OCI-LY3 (cell line): Measurements from ENCODE around the gene EGFL7.

ENCODE experiments used
- H2AFZ ChIP-seq: fragments of 200-600, 300-600 bp; shearing (Covaris generic); 2 replicates; pipeline ENCODE4 v1.6.0; 2014; ENCODE audit warnings: antibody characterized with exemption, low read depth, low read length
- H3K27ac ChIP-seq: fragments of 200-600, 300-600 bp; sonication (generic); 2 replicates; pipeline ENCODE4 v1.5.1; 2014; ENCODE audit warnings: mild to moderate bottlenecking, low read length, moderate library complexity, mixed read lengths
- H3K27me3 ChIP-seq: fragments of 200-600, 300-600 bp; sonication (generic); 2 replicates; pipeline ENCODE4 v1.6.1; 2014; ENCODE audit warnings: low read depth, low read length, mixed read lengths
- H3K36me3 ChIP-seq: fragments of 200-600, 300-600 bp; sonication (generic); replicated peaks from 2 replicates; pipeline ENCODE3; 2014; ENCODE audit warnings: low read depth, low read length, mixed read lengths
- H3K4me1 ChIP-seq: fragments of 300-600, 200-600 bp; sonication (generic); 2 replicates; pipeline ENCODE4 v1.6.1; 2014; ENCODE audit warnings: low read length, mixed read lengths
- H3K4me2 ChIP-seq: fragments of 200-600, 300-600 bp; sonication (generic); 2 replicates; pipeline ENCODE4 v1.6.1; 2014; ENCODE audit warnings: low read length, mixed read lengths
- H3K4me3 ChIP-seq: fragments of 300-600, 200-600 bp; sonication (generic); 2 replicates; pipeline ENCODE4 v1.5.1; 2014; ENCODE audit warnings: antibody characterized with exemption, mild to moderate bottlenecking, low read length, moderate library complexity
- H3K79me2 ChIP-seq: fragments of 300-600, 200-600 bp; shearing (Covaris generic); 2 replicates; pipeline ENCODE4 v1.6.1; 2014; ENCODE audit warnings: mild to moderate bottlenecking, low read length, mixed read lengths
- H3K9ac ChIP-seq: fragments of 300-600, 200-600 bp; shearing (Covaris generic); 2 replicates; pipeline ENCODE4 v1.6.0; 2014; ENCODE audit warnings: mild to moderate bottlenecking, low read length, moderate library complexity
- H3K9me3 ChIP-seq: fragments of 200-600, 300-600 bp; shearing (Covaris generic); 2 replicates; pipeline ENCODE4 v1.6.1; 2014; ENCODE audit warnings: low read length, mixed read lengths; ENCODE audit not compliant: insufficient read depth
- H4K20me1 ChIP-seq: fragments of 200-600, 300-600 bp; sonication (generic); 2 replicates; pipeline ENCODE4 v1.6.1; 2016; ENCODE audit warnings: low read length, mixed read lengths; ENCODE audit not compliant: insufficient read depth
- EZH2phosphoT487 ChIP-seq: fragments of 200-600 bp; shearing (Covaris generic); IDR thresholded peaks from 2 replicates; pipeline ENCODE4 v1.6.1; 2018; ENCODE audit warnings: antibody characterized with exemption, mixed run types, low read depth
- TF ChIP-seq, protein P1 (sequence below): fragments of 200-600, 300-600 bp; sonication (generic); IDR thresholded peaks from 2 replicates; pipeline ENCODE4 v1.5.1; 2014; ENCODE audit warnings: antibody characterized with exemption, low read length, low read depth

Gene EGFL7

DNA sequence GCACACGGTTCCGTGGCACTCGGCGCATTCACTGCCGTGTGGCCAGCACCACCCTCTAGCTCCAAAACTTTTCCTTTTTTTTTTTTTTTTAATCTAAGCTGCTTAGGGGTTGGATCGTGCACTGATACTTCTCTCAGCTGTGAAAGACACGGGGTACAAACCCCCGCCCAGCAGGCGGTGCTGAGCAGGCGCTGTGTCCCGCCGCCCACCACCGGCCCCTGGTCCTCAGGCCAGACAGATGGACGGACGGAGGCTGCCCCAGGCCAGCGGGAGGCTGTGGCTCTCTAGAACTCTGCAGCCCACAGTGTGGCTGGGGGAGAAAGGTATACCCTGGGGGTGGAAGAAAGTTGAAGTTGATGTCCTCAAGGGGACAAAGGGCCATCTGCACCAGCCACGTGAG is 18.3 kb downstream of the EGFL7 start:
- no peaks in the 10 kb centered on the region; the same call in 1 of the 2 replicates for H3K4me1 ChIP-seq
- H4K20me1 ChIP-seq = peaks cover 39% of the 10 kb centered on the region
- H3K27me3 ChIP-seq = no peaks in the 10 kb centered on the region
- no peak overlapping the region for H2AFZ ChIP-seq
- no peak overlapping the region for H3K4me2 ChIP-seq
- H3K9me3 ChIP-seq = no peaks in the 10 kb centered on the region
- H3K27ac ChIP-seq = no peak overlapping the region
- H3K4me3 ChIP-seq = no peak overlapping the region
- no peak overlapping the region for H3K9ac ChIP-seq
- no peaks in the 10 kb centered on the region for H3K36me3 ChIP-seq
- TF ChIP-seq, protein P1, sequence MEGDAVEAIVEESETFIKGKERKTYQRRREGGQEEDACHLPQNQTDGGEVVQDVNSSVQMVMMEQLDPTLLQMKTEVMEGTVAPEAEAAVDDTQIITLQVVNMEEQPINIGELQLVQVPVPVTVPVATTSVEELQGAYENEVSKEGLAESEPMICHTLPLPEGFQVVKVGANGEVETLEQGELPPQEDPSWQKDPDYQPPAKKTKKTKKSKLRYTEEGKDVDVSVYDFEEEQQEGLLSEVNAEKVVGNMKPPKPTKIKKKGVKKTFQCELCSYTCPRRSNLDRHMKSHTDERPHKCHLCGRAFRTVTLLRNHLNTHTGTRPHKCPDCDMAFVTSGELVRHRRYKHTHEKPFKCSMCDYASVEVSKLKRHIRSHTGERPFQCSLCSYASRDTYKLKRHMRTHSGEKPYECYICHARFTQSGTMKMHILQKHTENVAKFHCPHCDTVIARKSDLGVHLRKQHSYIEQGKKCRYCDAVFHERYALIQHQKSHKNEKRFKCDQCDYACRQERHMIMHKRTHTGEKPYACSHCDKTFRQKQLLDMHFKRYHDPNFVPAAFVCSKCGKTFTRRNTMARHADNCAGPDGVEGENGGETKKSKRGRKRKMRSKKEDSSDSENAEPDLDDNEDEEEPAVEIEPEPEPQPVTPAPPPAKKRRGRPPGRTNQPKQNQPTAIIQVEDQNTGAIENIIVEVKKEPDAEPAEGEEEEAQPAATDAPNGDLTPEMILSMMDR = no peak
- no peak for TF ChIP-seq EZH2phosphoT487
- H3K79me2 ChIP-seq = peaks cover 7% of the 10 kb centered on the region; the same call in 1 of the 2 replicates

DNA sequence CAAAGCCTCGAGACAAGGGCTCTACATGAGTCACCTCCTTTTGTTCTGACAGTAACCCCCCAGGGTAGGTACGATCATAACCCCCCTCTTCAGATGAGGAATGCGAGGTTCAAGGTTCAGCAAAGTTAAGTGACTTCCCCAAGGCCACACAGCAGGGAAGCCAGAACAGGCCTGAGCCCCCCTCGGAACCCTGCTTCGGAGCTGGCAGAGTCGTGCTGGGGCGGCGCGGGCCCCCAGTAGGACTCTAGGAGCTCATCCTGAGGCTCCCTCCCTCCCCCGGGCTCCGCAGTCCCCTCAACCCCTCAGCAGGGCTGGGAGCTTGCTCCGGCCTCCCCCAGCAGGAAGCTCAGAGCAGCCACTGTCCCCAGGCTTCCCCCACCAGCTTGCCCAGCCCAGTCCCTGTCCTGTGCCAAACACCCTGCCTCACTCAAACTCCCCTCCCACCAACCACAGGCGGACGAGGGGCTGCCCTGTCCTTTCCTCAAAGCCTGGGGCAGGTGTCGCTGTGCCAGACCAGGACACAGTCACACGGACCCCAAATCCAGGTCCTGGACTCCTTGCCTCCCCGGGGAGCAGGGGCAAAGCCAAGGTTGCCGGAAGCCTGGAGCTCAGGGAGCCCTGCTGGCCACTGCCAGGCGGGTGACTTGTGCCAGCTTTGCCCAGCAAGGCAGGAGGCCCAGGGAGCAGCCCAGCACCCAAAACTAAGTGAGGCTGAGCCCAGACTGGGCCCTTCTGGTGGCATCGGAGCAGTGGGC is 19.4 kb downstream of the EGFL7 start:
- Histone ChIP-seq H3K36me3 (no peaks in the 10 kb centered on the region), H3K27ac (no peak overlapping the region), H3K27me3 (no peaks in the 10 kb centered on the region), H2AFZ (no peak overlapping the region), H3K4me3 (no peak overlapping the region), H3K4me2 (no peak overlapping the region), H3K4me1 (no peaks in the 10 kb centered on the region; the same call in 1 of the 2 replicates), H4K20me1 (peaks cover 40% of the 10 kb centered on the region), H3K9me3 (no peaks in the 10 kb centered on the region), H3K79me2 (peaks cover 12% of the 10 kb centered on the region; the same call in 1 of the 2 replicates), H3K9ac (no peak overlapping the region)
- TF ChIP-seq EZH2phosphoT487 = no peak
- TF ChIP-seq, protein P1 = no peak

DNA sequence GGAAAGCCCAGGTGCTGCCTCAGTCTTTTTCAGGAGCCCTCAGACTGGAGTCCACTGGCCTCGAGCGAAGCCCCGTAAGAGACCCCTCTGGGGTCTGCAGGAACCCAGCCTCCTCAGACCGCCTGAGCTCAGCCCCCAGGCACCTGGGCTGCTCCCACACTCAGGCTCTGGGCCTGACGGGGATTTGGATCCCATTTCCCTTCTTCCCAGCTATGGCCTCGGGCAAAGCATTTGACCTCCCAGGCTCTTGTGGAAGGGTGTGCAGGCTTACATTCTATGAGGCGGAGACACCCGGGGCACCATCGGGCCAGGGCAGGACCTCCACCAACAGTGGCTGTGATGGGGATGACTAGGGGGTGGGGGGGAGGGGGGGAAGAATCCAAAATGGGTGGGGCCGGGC is 20.0 kb downstream of the EGFL7 start:
- Histone ChIP-seq H3K27ac (no peak overlapping the region), H3K36me3 (no peaks in the 10 kb centered on the region), H4K20me1 (peaks cover 40% of the 10 kb centered on the region), H3K4me2 (no peak overlapping the region), H3K79me2 (peaks cover 12% of the 10 kb centered on the region; the same call in 1 of the 2 replicates), H3K27me3 (no peaks in the 10 kb centered on the region), H3K4me3 (no peak overlapping the region), H3K4me1 (peaks cover 1% of the 10 kb centered on the region), H3K9ac (no peak overlapping the region), H2AFZ (no peak overlapping the region), H3K9me3 (no peaks in the 10 kb centered on the region)
- TF ChIP-seq EZH2phosphoT487 = no peak
- TF ChIP-seq, protein P1 = no peak

DNA sequence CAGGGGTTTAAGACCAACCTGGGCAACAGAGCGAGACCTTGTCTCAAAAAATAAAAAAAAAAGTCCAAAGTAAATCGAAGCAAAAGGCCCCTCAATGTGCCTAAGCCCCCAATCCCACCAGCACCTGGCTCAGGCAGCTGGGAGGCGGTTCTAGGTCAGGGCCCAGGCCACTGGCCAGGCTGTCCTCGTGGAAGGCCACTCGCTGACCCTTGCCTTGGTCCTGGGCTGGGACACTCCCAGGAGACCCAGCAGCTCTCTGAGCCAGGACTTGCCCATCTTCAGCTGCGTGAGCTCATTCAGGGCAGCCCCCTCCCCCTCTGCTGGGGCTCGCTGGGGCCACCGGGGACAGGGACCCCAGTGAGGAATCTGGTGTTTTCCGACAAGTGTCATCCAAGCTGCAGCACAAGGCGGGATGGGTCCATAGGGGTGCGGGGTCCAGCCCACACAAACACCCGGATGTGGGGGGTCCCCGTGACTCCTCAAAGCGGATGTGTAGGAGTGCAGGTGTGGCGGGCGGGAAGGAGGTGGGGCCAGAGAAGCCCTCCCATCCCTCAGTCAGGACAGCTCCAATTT is 20.5 kb downstream of the EGFL7 start:
- H4K20me1 ChIP-seq = peaks cover 40% of the 10 kb centered on the region
- no peak overlapping the region for H3K9ac ChIP-seq
- no peaks in the 10 kb centered on the region for H3K27me3 ChIP-seq
- TF ChIP-seq, protein P1 = no peak
- no peak for TF ChIP-seq EZH2phosphoT487
- no peak overlapping the region for H3K27ac ChIP-seq
- no peak overlapping the region for H3K4me2 ChIP-seq
- H2AFZ ChIP-seq = no peak overlapping the region
- no peaks in the 10 kb centered on the region for H3K9me3 ChIP-seq
- peaks cover 12% of the 10 kb centered on the region; the same call in 1 of the 2 replicates for H3K79me2 ChIP-seq
- peaks cover 6% of the 10 kb centered on the region for H3K4me1 ChIP-seq
- H3K36me3 ChIP-seq = no peaks in the 10 kb centered on the region
- no peak overlapping the region for H3K4me3 ChIP-seq
